ENCODE data around the gene NR2E1.

DNA sequence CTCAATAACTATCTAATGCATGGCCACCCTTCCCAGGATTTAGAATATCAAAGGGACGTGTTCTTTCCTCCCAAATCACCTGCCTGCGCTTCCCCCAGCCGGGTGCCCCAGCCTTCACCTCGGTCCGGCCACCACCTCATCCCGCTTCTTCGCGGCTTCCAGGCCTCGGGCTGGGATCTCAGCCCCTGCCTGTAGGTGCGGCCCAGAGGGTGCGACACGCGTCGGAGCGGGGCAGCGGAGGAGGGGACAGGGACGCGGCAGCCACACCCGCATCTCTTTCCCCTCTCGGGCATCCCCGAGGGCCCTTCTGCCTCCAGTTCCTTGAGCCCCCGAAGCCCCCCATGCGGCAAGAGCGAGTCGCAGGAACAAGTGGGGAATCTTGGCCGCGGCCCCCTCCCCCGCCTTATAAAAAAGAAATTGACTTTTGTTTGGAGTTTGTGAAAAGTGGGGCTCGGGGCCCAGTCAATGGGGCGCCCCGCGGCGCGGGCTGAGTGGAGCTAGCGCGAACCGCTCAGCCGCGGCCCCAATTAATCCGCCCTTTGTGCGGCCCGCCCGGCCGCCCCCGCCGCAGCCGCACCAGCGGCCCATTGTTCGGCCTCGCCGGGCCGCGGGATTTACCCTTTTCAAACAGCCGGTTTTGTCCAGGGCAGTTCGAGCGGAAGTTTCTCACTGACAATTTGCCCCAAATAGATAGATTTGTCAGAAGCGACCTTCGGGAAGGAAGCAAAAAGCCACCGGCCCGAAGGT, 8.4 kb upstream of the NR2E1 start:
- TF ChIP-seq FOXM1 (IDR thresholded peaks at IDR 0.05; ENCODE audit: low read depth, low read length), result no peak
- TF ChIP-seq SPI1 (IDR thresholded peaks at IDR 0.05; ENCODE audit: borderline replicate concordance, insufficient read depth, low read depth, low read length), result no peak
- no peak for TF ChIP-seq KDM1A (IDR thresholded peaks at IDR 0.05; ENCODE audit: borderline replicate concordance)
- TF ChIP-seq IKZF1 (conservative IDR thresholded peaks at IDR 0.05), result no peak
- no peak for TF ChIP-seq POLR2A (IDR thresholded peaks at IDR 0.05; ENCODE audit: low read depth, low read length)

Measured in GM12878 (cell line).